H1 (cell line): ENCODE results near the gene SMTNL2. TPM values are rescaled to one million over a fixed set of nuclear protein-coding genes. Genes with fewer than 3 reads are reported as not detected.

Source experiments
- CTCF ChIA-PET: fragments of 300-600 bp; sonication (Branson Sonifier 250); formaldehyde crosslinking; loops from one replicate; lab custom pipeline; 2021; ENCODE audit not compliant: partially characterized antibody; lab: Charles Lee
- POLR2A ChIA-PET: fragments of 300-600 bp; sonication (Branson Sonifier 250); formaldehyde crosslinking; loops from one replicate; lab custom pipeline; 2021; ENCODE audit warnings: inconsistent platforms; ENCODE audit not compliant: partially characterized antibody; lab: Charles Lee
- DNase-seq, 2 experiments: peaks; one replicate each; pipeline versions ENCODE4 v3.0.0 to v3.0.0-alpha.2; 2010 to 2022; ENCODE audit warnings: low spot score in 2 of 2, low read depth in 1 of 2, mixed read lengths in 1 of 2
- FAIRE-seq: peaks from 2 replicates; lab custom pipeline; 2011; peaks lifted over from hg19 to GRCh38; lab: Jason Lieb, UNC
- H2AFZ ChIP-seq: 2 replicates; pipeline ENCODE4 v1.8.1; 2012; ENCODE audit warnings: low read length, inconsistent platforms
- H2AK5ac ChIP-seq: 2 replicates; pipeline ENCODE4 v1.6.1; 2013; ENCODE audit warnings: low read depth, low read length
- H2BK120ac ChIP-seq: replicated peaks from 2 replicates; pipeline ENCODE3; 2013; ENCODE audit warnings: low read depth, low read length, inconsistent platforms
- H2BK12ac ChIP-seq: 2 replicates; pipeline ENCODE4 v1.6.1; 2013; ENCODE audit warnings: low read depth, low read length
- H2BK15ac ChIP-seq: 2 replicates; pipeline ENCODE4 v1.6.1; 2013; ENCODE audit warnings: low read length
- H2BK20ac ChIP-seq: 2 replicates; pipeline ENCODE4 v1.6.1; 2013; ENCODE audit warnings: low read length
- H2BK5ac ChIP-seq: 2 replicates; pipeline ENCODE4 v1.6.1; 2013; ENCODE audit warnings: low read depth, low read length
- H3K14ac ChIP-seq: 2 replicates; pipeline ENCODE4 v1.6.1; 2013; ENCODE audit warnings: inconsistent platforms; ENCODE audit not compliant: insufficient read length
- H3K18ac ChIP-seq: 2 replicates; pipeline ENCODE4 v1.6.1; 2013; ENCODE audit warnings: low read length; ENCODE audit errors: extremely low read depth
- H3K23ac ChIP-seq: 2 replicates; pipeline ENCODE4 v1.6.1; 2013; ENCODE audit warnings: inconsistent platforms; ENCODE audit not compliant: insufficient read length
- H3K23me2 ChIP-seq: 2 replicates; pipeline ENCODE4 v1.6.1; 2013; ENCODE audit warnings: low read depth, low read length
- H3K27ac ChIP-seq: 2 replicates; pipeline ENCODE4 v1.6.1; 2011; ENCODE audit warnings: low read depth, low read length, inconsistent platforms
- H3K27me3 ChIP-seq, 4 experiments: replicated peaks in 1 of 4; 1 replicate in 1 of 4; 2 replicates in 3 of 4; pipeline versions ENCODE4 v1.6.1 to v1.8.1; 2011 to 2013; ENCODE audit warnings: low read length in 3 of 4, mild to moderate bottlenecking in 3 of 4, inconsistent platforms in 2 of 4, mixed read lengths in 2 of 4, moderate library complexity in 1 of 4; ENCODE audit not compliant: control insufficient read depth in 3 of 4, insufficient read depth in 3 of 4; ENCODE audit errors: extremely low read depth in 1 of 4
- H3K36me3 ChIP-seq, 4 experiments: 2 replicates each; pipeline versions ENCODE4 v1.6.1 to v1.8.1; 2011 to 2013; ENCODE audit warnings: mild to moderate bottlenecking in 4 of 4, low read length in 3 of 4, moderate library complexity in 2 of 4, control low read depth in 1 of 4, inconsistent platforms in 1 of 4; ENCODE audit not compliant: insufficient read depth in 4 of 4, control insufficient read depth in 2 of 4
- H3K4ac ChIP-seq: replicated peaks from 2 replicates; pipeline ENCODE3; 2013; ENCODE audit warnings: low read length, low read depth, mixed read lengths, inconsistent platforms; ENCODE audit not compliant: insufficient read length
- H3K4me1 ChIP-seq, 4 experiments: replicated peaks in 1 of 4; 1 replicate in 1 of 4; 2 replicates in 3 of 4; pipeline versions ENCODE4 v1.6.1 to v1.8.1; 2011 to 2013; ENCODE audit warnings: low read length in 3 of 4, inconsistent platforms in 2 of 4, mixed read lengths in 1 of 4; ENCODE audit not compliant: insufficient read depth in 4 of 4, control insufficient read depth in 3 of 4
- H3K4me2 ChIP-seq, 2 experiments: 2 replicates each; pipeline versions ENCODE4 v1.6.1 to v1.8.1; 2011 to 2013; ENCODE audit warnings: low read depth in 2 of 2, low read length in 2 of 2, control low read depth in 1 of 2, inconsistent platforms in 1 of 2, mild to moderate bottlenecking in 1 of 2; ENCODE audit not compliant: insufficient read depth in 1 of 2
- H3K4me3 ChIP-seq, 4 experiments: fragments of 200-600, 300-600 bp in 1 of 4; sonication (generic), shearing (Covaris generic), sonication (Bioruptor Twin) in 1 of 4; 2 replicates each; pipeline versions ENCODE4 v1.5.1 to v1.8.1; 2011 to 2016; ENCODE audit warnings: low read length in 4 of 4, low read depth in 3 of 4, control low read depth in 2 of 4, inconsistent platforms in 2 of 4, mild to moderate bottlenecking in 2 of 4, mixed read lengths in 1 of 4, moderate library complexity in 1 of 4; ENCODE audit not compliant: insufficient read depth in 2 of 4; ENCODE audit errors: extremely low read depth in 1 of 4
- H3K56ac ChIP-seq: replicated peaks from 2 replicates; pipeline ENCODE3; 2013; ENCODE audit warnings: low read depth, mild to moderate bottlenecking, mixed read lengths, low read length, inconsistent platforms; ENCODE audit not compliant: insufficient read length
- H3K79me1 ChIP-seq: 2 replicates; pipeline ENCODE4 v1.6.1; 2013; ENCODE audit warnings: low read depth, low read length, control low read depth
- H3K79me2 ChIP-seq, 2 experiments: 2 replicates each; pipeline versions ENCODE4 v1.6.1 to v1.8.1; 2012 to 2013; ENCODE audit warnings: low read length in 2 of 2, mild to moderate bottlenecking in 2 of 2, inconsistent platforms in 1 of 2; ENCODE audit not compliant: insufficient read depth in 2 of 2, control insufficient read depth in 1 of 2
- H3K9ac ChIP-seq, 4 experiments: replicated peaks in 1 of 4; 1 replicate in 1 of 4; 2 replicates in 3 of 4; pipeline versions ENCODE4 v1.6.1 to v1.8.1; 2011 to 2013; ENCODE audit warnings: low read depth in 3 of 4, low read length in 3 of 4, control low read depth in 2 of 4, mild to moderate bottlenecking in 2 of 4, moderate library complexity in 2 of 4, inconsistent platforms in 1 of 4; ENCODE audit errors: extremely low read depth in 1 of 4
- H3K9me3 ChIP-seq, 2 experiments: 2 replicates each; pipeline versions ENCODE4 v1.6.1 to v1.8.1; 2012 to 2013; ENCODE audit warnings: mild to moderate bottlenecking in 2 of 2, moderate library complexity in 2 of 2, control low read depth in 1 of 2, inconsistent platforms in 1 of 2, low read depth in 1 of 2, low read length in 1 of 2, mixed read lengths in 1 of 2; ENCODE audit not compliant: insufficient read depth in 2 of 2
- H4K20me1 ChIP-seq, 2 experiments: replicated peaks in 1 of 2; 2 replicates each; pipeline versions ENCODE3 to v1.8.1; 2011 to 2013; ENCODE audit warnings: inconsistent platforms in 2 of 2, low read length in 2 of 2, mild to moderate bottlenecking in 1 of 2; ENCODE audit not compliant: insufficient read depth in 2 of 2, control insufficient read depth in 1 of 2
- H4K5ac ChIP-seq: 2 replicates; pipeline ENCODE4 v1.6.1; 2013; ENCODE audit warnings: low read length, low read depth, mixed read lengths, inconsistent platforms; ENCODE audit not compliant: insufficient read length
- H4K8ac ChIP-seq: 2 replicates; pipeline ENCODE4 v1.8.0; 2013; ENCODE audit warnings: mild to moderate bottlenecking, moderate library complexity, low read length, inconsistent platforms; ENCODE audit not compliant: insufficient read depth; ENCODE audit errors: extremely low read depth
- H4K91ac ChIP-seq: replicated peaks from 2 replicates; pipeline ENCODE3; 2013; ENCODE audit warnings: low read length, mixed read lengths, inconsistent platforms; ENCODE audit not compliant: insufficient read length
- ASH2L ChIP-seq: fragments of 200-600, 300-600 bp; sonication (generic); IDR thresholded peaks from one replicate; pipeline ENCODE4 v1.7.1; 2017; ENCODE audit warnings: low read length
- CEBPB ChIP-seq: IDR thresholded peaks from 2 replicates; pipeline ENCODE4 v1.6.1; 2012; ENCODE audit warnings: low read depth, low read length
- EP300 ChIP-seq, 2 experiments: IDR thresholded peaks; 1 replicate in 1 of 2; 2 replicates in 1 of 2; pipeline ENCODE4 v1.6.1; 2011 to 2012; ENCODE audit warnings: low read depth in 2 of 2, low read length in 2 of 2, mild to moderate bottlenecking in 2 of 2, borderline replicate concordance in 1 of 2, inconsistent platforms in 1 of 2, moderate library complexity in 1 of 2
- EZH2 ChIP-seq: fragments of 200-600 bp; sonication (generic); IDR thresholded peaks from 2 replicates; pipeline ENCODE4 v1.7.1; 2012; ENCODE audit warnings: low read depth, mild to moderate bottlenecking, moderate library complexity, low read length, inconsistent platforms; ENCODE audit not compliant: severe bottlenecking
- HDAC2 ChIP-seq, 2 experiments: fragments of 300-600 bp in 1 of 2; sonication (generic) in 1 of 2; IDR thresholded peaks; 2 replicates each; pipeline ENCODE4 v1.6.1; 2011 to 2012; ENCODE audit warnings: low read depth in 2 of 2, low read length in 2 of 2, mild to moderate bottlenecking in 2 of 2, moderate library complexity in 2 of 2, borderline replicate concordance in 1 of 2, inconsistent platforms in 1 of 2
- HDAC6 ChIP-seq: IDR thresholded peaks from one replicate; pipeline ENCODE4 v1.7.1; 2012; ENCODE audit warnings: low read depth, mild to moderate bottlenecking, inconsistent platforms, low read length, moderate library complexity
- JUND ChIP-seq: IDR thresholded peaks from 2 replicates; pipeline ENCODE4 v1.6.1; 2011; ENCODE audit warnings: mild to moderate bottlenecking, improper control_type of control experiment, low read length
- KDM1A ChIP-seq: fragments of 200-600, 300-600 bp; sonication (generic); IDR thresholded peaks from 2 replicates; pipeline ENCODE4 v1.7.1; 2016; ENCODE audit warnings: mild to moderate bottlenecking, low read length, borderline replicate concordance
- KDM5A ChIP-seq: fragments of 200-600 bp; IDR thresholded peaks from 2 replicates; pipeline ENCODE4 v1.7.1; 2012; ENCODE audit warnings: mild to moderate bottlenecking, low read length, inconsistent platforms, mixed read lengths
- RFX5 ChIP-seq: IDR thresholded peaks from 2 replicates; pipeline ENCODE4 v1.6.1; 2011; ENCODE audit warnings: low read depth, low read length, improper control_type of control experiment, borderline replicate concordance
- SP2 ChIP-seq: IDR thresholded peaks from 2 replicates; pipeline ENCODE4 v1.6.1; 2012; ENCODE audit warnings: mild to moderate bottlenecking, low read length, inconsistent platforms
- SP4 ChIP-seq: IDR thresholded peaks from 2 replicates; pipeline ENCODE4 v1.6.1; 2012; ENCODE audit warnings: low read length, inconsistent platforms
- TAF1 ChIP-seq: IDR thresholded peaks from 2 replicates; pipeline ENCODE4 v1.6.1; 2011; ENCODE audit warnings: mild to moderate bottlenecking, low read depth, low read length
- WGBS, 2 experiments: shearing (Covaris generic) in 1 of 2; methylation state at CpG; one replicate each; pipeline versions ENCODE4 v1.1.6 to v1.1.7; 2013 to 2015; ENCODE audit warnings: low lambda C conversion rate in 2 of 2, mixed read lengths in 2 of 2, inconsistent platforms in 1 of 2, low coverage in 1 of 2, missing lambda C conversion rate in 1 of 2; ENCODE audit not compliant: insufficient replicate concordance in 2 of 2, insufficient coverage in 1 of 2, insufficient read length in 1 of 2; ENCODE audit errors: extremely low coverage in 1 of 2, missing lambda C conversion rate in 1 of 2; 5-methylcytosine and 5-hydroxymethylcytosine counted together
- polyA plus RNA-seq, 7 experiments: library from polyadenylated mRNA; depleted of rRNA in 3 of 7; stranded (reverse) in 5 of 7; unstranded in 2 of 7; fragments of >200 nt in 5 of 7; fragments of 200-250 nt in 2 of 7; gene quantifications; 1 replicate in 5 of 7; 2 replicates in 1 of 7; 4 replicates in 1 of 7; pipeline versions ENCODE4 v1.2.1 to v1.2.3, GENCODE V29; 2011 to 2013; ENCODE audit warnings: missing spikeins in 2 of 7, mixed read lengths in 2 of 7
- total RNA-seq: library from RNA; stranded (reverse); fragmentation: NEBNext Ultra II Directional; extraction: Animal tissue kit (Norgen Biotek cat#: 25700); gene quantifications from 2 replicates; pipeline ENCODE4 v1.2.1, GENCODE V29; 2021

The SMTNL2 gene
- total and polyA plus RNA-seq, 2 of the 8 experiments (the other 6 are each of a cell fraction or from before 2014, with no cell fraction given), result 3.6 to 4.5 TPM

DNA sequence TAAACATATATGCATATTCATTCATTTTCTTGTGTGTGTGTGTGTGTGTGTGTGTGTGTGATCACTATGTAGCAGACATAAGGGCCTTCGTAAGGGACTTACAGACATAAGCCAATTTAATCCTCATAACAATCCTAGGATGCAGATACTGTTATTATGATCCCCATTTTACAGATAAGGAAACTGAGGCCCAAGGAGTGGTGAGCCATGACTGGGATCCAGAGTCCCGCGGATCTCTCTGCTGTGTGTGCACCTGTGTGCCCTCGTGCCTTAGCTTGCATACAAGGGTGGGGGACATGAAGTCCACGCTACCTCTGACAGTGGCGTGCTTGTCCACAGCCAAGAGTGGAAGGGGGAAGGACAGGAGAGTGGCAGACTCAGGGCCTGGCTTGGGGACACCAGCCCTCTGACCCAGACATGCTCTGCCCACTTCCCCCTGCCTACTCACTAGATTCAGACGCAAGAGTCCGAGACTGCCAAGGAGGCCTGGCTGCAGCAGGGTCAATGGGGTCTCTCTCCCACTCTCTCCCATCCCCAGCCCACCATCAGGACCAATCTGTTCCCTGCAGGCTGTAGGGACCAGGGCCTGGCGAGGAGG, 9.8 kb upstream of the SMTNL2 start:
- Histone ChIP-seq H3K14ac (no peak overlapping the region), H3K56ac (no peak overlapping the region), H3K79me1 (no peaks in the 10 kb centered on the region), H3K23ac (no peak overlapping the region), H3K79me2 (no peaks in the 10 kb centered on the region), H4K91ac (no peak overlapping the region), H3K9me3 (no peaks in the 10 kb centered on the region), H3K4ac (no peak overlapping the region), H3K27ac (no peak overlapping the region), H2BK12ac (peak overlapping the region; percentile 85; the same call in 1 of the 2 replicates), H2BK15ac (peak overlapping the region; percentile 40; the same call in 1 of the 2 replicates), H4K8ac (no peak overlapping the region), H3K4me1 (peaks cover 9 to 19% (median 16%) of the 10 kb centered on the region in 4 experiments), H2BK20ac (0 out of 2 replicates have a peak overlapping the region, but pooled peaks have one; percentile 77), H4K5ac (no peak overlapping the region), H3K36me3 (no peaks in the 10 kb centered on the region), H3K23me2 (no peaks in the 10 kb centered on the region; the same call in 1 of the 2 replicates), H2AFZ (no peak overlapping the region), H3K9ac (no peak overlapping the region), H3K4me3 (no peak overlapping the region), H2AK5ac (peak overlapping the region; percentile 76; the same call in 1 of the 2 replicates), H3K27me3 (no peaks in the 10 kb centered on the region), H2BK5ac (no peak overlapping the region), H2BK120ac (no peak overlapping the region), H3K18ac (no peak overlapping the region), H4K20me1 (no peaks in the 10 kb centered on the region), H3K4me2 (no peak overlapping the region)
- CTCF ChIA-PET, result interaction anchor here (1.2 to 1.6 kb wide), 2 partner anchors 9 kb away, joined by 3 to 4 read pairs; partner anchors contain the start of gene SMTNL2
- POLR2A ChIA-PET, result no interaction called here
- DNase-seq (no peak), FAIRE-seq (no peak)
- TF ChIP-seq JUND (no peak), SP4 (no peak), EP300 (IDR thresholded peaks at IDR 0.05; ENCODE audit: borderline replicate concordance in 1 of 2, low read depth in 2 of 2, low read length in 2 of 2) (no peak), KDM1A (no peak), KDM5A (no peak), EZH2 (no peak), SP2 (no peak), HDAC6 (no peak), TAF1 (no peak), HDAC2 (IDR thresholded peaks at IDR 0.05; ENCODE audit: borderline replicate concordance in 1 of 2, low read depth in 2 of 2, low read length in 2 of 2) (no peak), ASH2L (no peak), RFX5 (no peak), CEBPB (no peak)
- 91% methylated on average over 9 of the region's 9 CpGs; no CpG with 5 or more reads in 1 of the 2 experiments for WGBS, 2 experiments
